HG03575 (cell line): ENCODE data around the gene CELSR1.
"Not testable (repeated sequence)": the region's sequence is repeated elsewhere in the genome, so short reads cannot be mapped to it uniquely, and the experiment has no call there.

Experiments used
- ATAC-seq: cut with Tn5 transposase; IDR thresholded peaks from one replicate; pipeline ENCODE4 v1.9.1; 2021; ENCODE audit not compliant: unreplicated experiment, insufficient number of reproducible peaks, low FRiP score; ENCODE audit errors: extremely low read depth

Gene CELSR1

GRCh38 chr22:46336119-46337078 is 201.0 kb downstream of the CELSR1 start:
- no peak for ATAC-seq

- no peak for ATAC-seq
Measured at GRCh38 chr22:46335201-46336118, 202.0 kb downstream of the CELSR1 start, which contains the start of gene TRMU. TSS of gene TRMU (plus strand) at chr22:46335714. CDS start at chr22:46335765, 51 bp downstream.

GRCh38 chr22:46331496-46331895 is 205.9 kb downstream of the CELSR1 start:
- ATAC-seq, result no peak

GRCh38 chr22:46330426-46330825 is 207.0 kb downstream of the CELSR1 start:
- ATAC-seq, result no peak

GRCh38 chr22:46329616-46330015 is 207.8 kb downstream of the CELSR1 start:
- no peak for ATAC-seq

- no peak for ATAC-seq
Measured at GRCh38 chr22:46328797-46329196, 208.6 kb downstream of the CELSR1 start.

DNA sequence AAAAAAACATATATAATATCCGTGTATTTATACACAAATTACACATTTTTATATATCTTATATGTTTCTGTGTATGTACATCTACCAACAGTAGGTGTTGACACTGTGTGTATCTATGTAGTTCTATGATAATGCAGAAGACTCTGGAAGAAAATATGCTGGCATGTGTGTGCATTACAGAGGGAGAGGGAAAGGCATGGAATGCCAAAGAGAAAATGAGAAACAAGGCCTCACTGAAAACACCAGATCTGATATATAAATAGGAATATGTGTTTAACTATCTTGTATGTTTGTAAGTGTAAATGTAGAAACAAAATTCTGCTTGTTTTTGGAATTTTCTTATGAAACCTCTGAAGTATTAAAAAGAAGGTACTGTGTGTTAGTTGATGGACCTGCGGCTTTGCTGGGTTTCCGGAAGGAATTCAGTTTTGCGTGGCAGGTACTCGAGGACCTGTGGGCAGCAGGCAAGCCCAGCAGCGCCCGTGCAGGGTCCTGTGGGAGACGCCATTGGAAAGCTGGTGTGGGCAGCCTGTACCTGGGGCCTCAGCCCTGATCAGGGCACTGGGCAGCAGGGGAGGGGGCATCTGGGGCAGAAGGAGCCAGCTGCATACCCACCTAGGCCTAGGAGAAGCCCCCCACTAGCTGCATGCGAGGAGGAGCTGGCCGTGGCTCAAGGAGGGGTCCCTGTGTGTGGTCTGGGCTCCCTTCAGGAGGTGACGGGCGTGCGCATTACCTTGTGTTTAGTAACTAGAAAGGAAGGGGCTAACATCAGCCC is 209.5 kb downstream of the CELSR1 start:
- ATAC-seq, result no peak

DNA sequence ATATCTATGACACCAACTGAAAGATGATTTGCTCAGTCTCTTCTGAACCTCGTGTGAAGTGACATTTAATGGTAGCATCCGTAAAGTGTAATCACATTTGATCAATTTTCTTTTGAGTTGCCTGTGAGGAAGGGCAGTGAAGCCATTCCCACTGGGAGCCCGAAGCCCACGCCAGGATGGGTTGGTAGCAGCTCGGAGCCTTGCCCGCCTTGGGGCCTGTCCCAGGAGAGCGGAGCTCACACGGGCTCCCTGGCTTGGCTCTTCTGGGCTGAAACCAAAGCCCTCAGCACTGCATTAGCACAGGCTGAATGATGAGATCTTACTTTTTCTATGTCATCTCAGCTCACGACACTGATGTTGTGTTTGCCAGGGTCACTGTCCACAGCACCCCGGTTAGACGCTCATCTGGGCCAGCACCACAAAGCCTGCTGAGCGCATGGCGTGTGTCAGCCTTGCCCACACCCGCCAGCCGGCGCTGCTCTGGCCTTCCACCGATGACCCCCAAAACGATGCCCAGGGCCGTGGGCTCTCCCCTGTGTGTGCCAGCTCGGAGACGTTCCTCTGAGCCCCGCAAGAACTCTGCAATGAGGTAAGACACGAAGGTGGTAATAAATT is 211.2 kb downstream of the CELSR1 start:
- ATAC-seq, result no peak

DNA sequence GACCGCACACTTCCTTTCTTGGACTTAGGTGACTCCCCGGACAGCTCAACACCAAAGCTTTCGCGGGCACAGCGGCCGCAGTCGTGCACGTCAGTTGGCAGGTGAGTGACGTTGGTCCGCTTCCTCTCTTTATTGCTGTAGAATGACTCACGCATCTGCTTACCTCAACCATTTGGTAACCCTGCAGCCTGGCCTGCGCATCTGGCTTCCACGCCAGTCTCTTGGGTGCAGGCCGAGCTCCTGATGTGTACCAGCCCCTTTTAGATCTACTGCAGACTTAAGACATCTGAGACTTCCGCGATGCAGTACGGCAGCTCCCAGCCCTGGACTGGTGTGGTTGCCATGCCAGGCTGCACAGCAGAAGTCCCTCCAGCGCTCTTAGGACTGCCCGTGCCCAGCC is 214.3 kb downstream of the CELSR1 start:
- ATAC-seq, result no peak

DNA sequence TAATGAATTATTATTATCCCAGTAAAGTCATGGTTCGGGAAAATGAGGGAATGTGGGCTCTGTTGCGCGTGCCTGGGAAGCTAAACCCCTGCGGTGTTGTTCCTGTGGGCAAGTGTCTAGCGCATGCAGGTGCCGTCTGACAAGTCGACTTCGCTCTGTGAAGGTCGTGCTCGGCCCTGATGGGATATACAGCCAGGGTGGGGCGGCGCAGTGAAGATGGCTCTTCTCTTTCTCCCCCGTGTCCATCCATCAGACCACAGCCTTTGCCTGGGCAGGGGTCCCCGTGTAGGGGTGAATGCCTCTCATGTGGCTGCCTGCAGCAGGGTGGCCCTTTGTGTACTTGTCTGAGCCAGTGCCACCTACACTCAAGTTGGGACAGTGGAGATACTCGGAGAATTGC is 214.7 kb downstream of the CELSR1 start:
- no peak for ATAC-seq

DNA sequence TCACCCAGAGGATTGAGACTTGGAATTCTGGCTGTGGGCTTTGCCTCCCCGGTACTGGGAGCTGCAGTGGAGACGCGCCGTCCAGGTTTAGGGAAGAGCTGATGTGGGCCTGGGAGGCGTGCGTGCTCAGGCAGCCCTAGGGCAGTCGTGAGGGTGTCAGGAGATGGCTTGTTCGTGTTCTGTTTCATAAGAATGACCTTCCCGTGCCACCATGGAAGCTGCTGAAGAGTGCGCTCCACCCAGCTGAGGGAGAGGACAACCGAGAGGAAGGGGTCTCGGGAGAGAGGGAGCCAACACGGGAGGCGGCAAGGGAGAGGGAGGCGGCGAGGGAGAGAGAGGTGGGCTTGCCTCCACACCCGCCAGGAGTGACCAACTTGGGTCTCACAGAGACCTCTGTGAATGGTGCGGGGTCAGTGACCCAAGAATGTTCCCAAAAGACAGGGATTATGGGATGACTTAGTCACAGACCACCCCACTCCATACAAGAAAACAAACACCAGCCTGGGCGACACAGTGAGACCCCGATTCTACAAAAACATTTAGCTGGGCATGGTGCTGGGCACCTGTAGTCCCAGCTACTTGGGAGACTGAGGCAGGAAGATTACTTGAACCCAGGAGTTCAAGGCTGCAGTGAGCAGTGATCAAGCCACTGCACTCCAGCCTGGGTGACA is 216.6 kb downstream of the CELSR1 start:
- ATAC-seq, result no peak

- ATAC-seq, result no peak
Measured at GRCh38 chr22:46320166-46320710, 217.2 kb downstream of the CELSR1 start.

DNA sequence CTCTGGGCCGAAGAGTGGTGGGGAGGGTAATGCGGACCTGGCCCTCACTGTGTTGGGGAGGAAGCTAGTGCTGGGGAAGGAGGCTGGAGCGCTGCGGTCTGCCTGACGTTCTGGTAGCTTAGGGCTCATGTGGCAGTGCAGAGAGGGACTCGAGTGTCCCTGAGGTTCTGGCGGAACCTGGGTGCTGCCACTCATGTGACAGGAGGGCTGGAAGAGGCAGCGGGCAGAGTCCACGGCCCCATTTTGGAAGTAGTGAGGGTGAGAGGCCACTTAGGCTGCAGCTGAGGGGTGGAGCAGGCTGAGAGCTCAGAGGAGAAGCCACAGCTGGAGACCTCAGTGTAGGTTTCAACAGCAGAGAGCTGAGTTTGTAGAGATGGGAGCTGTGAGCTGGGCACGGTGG is 218.1 kb downstream of the CELSR1 start:
- ATAC-seq, result no peak

DNA sequence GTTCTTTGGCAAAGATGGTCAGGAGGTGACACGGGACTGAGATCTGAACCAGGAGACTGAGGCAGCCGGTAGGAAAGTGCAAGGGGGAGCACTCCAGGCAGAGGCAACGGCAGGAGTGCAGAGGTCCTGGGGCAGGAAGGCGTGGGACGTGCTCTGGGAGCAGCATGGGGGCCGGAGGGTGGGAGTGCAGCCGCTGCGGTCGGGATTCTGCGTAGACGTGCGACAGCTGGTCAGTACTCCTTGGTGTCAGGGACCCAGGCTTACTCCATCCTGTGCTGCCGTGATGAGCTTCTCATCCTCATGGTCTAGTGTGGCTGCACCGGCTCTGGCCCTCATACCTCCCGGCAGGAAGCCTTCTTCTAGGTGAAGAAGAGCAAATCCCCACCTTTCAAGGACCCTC is 218.8 kb downstream of the CELSR1 start:
- ATAC-seq, result no peak

DNA sequence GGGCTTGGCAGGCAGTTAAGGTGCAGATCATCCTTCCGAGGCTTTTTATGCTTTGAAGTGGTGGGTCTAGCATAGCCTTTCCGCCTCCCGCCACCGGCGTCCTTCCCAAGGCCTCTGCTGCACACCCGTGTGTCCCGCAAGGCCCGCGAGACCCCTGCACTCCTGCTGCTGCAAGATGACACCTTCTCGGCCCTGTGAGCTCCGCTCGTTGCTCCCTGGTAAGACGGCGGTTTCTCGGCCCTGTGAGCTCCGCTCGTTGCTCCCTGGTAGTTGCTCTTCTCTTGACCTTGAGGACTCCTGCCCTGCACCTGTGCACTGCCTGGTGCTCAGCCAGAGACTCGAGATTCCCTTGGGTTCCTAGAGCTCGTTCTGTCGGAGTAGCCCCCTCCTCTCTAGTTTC is 219.8 kb downstream of the CELSR1 start:
- no peak for ATAC-seq

- no peak for ATAC-seq
Measured at GRCh38 chr22:46315976-46316375, 221.4 kb downstream of the CELSR1 start.

- ATAC-seq, result not testable (repeated sequence)
Measured at GRCh38 chr22:46312848-46313247, 224.6 kb downstream of the CELSR1 start.

- ATAC-seq, result no peak
Measured at GRCh38 chr22:46312056-46312455, 225.4 kb downstream of the CELSR1 start.
